ENCODE results near the gene XKR7. TPM values are rescaled to one million over a fixed set of nuclear protein-coding genes. Genes with fewer than 3 reads are reported as not detected.

XKR7 gene

GRCh38 chr20:32052090-32052777 is 84.3 kb downstream of the XKR7 start, which contains the start of gene HCK:
Gene HCK (plus strand): TSS chr20:32052242.
- peaks cover 8% of the 10 kb centered on the region for H3K4me1 ChIP-seq (ENCODE audit: control insufficient read depth, insufficient read depth, low read depth, low read length)
- H3K4me3 ChIP-seq (ENCODE audit: insufficient read depth in 1 of 2, low read depth in 1 of 2, low read length in 2 of 2): no peak within 1 kb of the TSS
- DNase-seq: no peak
- WGBS: 6% methylated on average over 58 of the region's 58 CpGs
- H3K23ac ChIP-seq (ENCODE audit: low read length in 2 of 2): peak within 1 kb of the TSS in 1 of 2 experiments; percentile 96
- no peak within 1 kb of the TSS for H2BK12ac ChIP-seq (ENCODE audit: low read length in 2 of 2)
- H3K36me3 ChIP-seq (ENCODE audit: control insufficient read depth in 1 of 2, insufficient read depth in 2 of 2, low read depth in 1 of 2, low read length in 2 of 2): peaks cover 0 to 3% of the 10 kb centered on the region in 2 experiments
- H3K18ac ChIP-seq (ENCODE audit: low read depth in 1 of 2, low read length in 2 of 2): no peak within 1 kb of the TSS
- no peak within 1 kb of the TSS for H3K9ac ChIP-seq (ENCODE audit: low read length)
- H2BK15ac ChIP-seq (ENCODE audit: low read depth, poor library complexity, severe bottlenecking): peak within 1 kb of the TSS; percentile 23
- no peak within 1 kb of the TSS for H3K27ac ChIP-seq (ENCODE audit: low read length, poor library complexity, severe bottlenecking)
- H4K91ac ChIP-seq (ENCODE audit: low read length): no peak within 1 kb of the TSS
- no peak within 1 kb of the TSS for H2BK120ac ChIP-seq (ENCODE audit: low read depth, low read length)
- peak within 1 kb of the TSS; percentile 19 for H2AFZ ChIP-seq (ENCODE audit: low read depth, low read length)
- H4K8ac ChIP-seq (ENCODE audit: low read length): no peak within 1 kb of the TSS
- H3K79me1 ChIP-seq (replicated peaks; ENCODE audit: low read length, poor library complexity, severe bottlenecking): no peaks in the 10 kb centered on the region
- no peak within 1 kb of the TSS for H3K4ac ChIP-seq (ENCODE audit: low read depth in 1 of 2, low read length in 2 of 2)
- no peak within 1 kb of the TSS for H3K14ac ChIP-seq (ENCODE audit: low read length in 2 of 2)
- peak within 1 kb of the TSS; percentile 21 for H2BK5ac ChIP-seq (ENCODE audit: low read depth, low read length, poor library complexity, severe bottlenecking)
- H3K4me2 ChIP-seq (ENCODE audit: low read length, poor library complexity, severe bottlenecking): no peak within 1 kb of the TSS
- peaks cover 68 to 80% of the 10 kb centered on the region in 2 experiments for H3K27me3 ChIP-seq (ENCODE audit: control insufficient read depth in 1 of 2, insufficient read depth in 1 of 2, low read length in 2 of 2)
- no peak within 1 kb of the TSS for H2AK5ac ChIP-seq (ENCODE audit: low read length, severe bottlenecking)
- no peaks in the 10 kb centered on the region for H3K9me3 ChIP-seq (ENCODE audit: control insufficient read depth, low read length)

- Histone ChIP-seq H3K36me3 (ENCODE audit: control insufficient read depth in 1 of 2, insufficient read depth in 2 of 2, low read depth in 1 of 2, low read length in 2 of 2) (peaks cover 0 to 3% of the 10 kb centered on the region in 2 experiments), H3K4me3 (ENCODE audit: insufficient read depth in 1 of 2, low read depth in 1 of 2, low read length in 2 of 2) (no peak overlapping the region), H3K18ac (ENCODE audit: low read depth in 1 of 2, low read length in 2 of 2) (no peak overlapping the region), H2BK12ac (ENCODE audit: low read length in 2 of 2) (no peak overlapping the region), H2BK120ac (ENCODE audit: low read depth, low read length) (no peak overlapping the region), H3K14ac (ENCODE audit: low read length in 2 of 2) (no peak overlapping the region), H4K8ac (ENCODE audit: low read length) (no peak overlapping the region), H3K4me1 (ENCODE audit: control insufficient read depth, insufficient read depth, low read depth, low read length) (peaks cover 8% of the 10 kb centered on the region), H2BK5ac (ENCODE audit: low read depth, low read length, poor library complexity, severe bottlenecking) (no peak overlapping the region), H2AK5ac (ENCODE audit: low read length, severe bottlenecking) (no peak overlapping the region), H4K91ac (ENCODE audit: low read length) (no peak overlapping the region), H2BK15ac (ENCODE audit: low read depth, poor library complexity, severe bottlenecking) (peak overlapping the region; percentile 23), H3K4me2 (ENCODE audit: low read length, poor library complexity, severe bottlenecking) (no peak overlapping the region), H3K9me3 (ENCODE audit: control insufficient read depth, low read length) (no peaks in the 10 kb centered on the region), H3K27me3 (ENCODE audit: control insufficient read depth in 1 of 2, insufficient read depth in 1 of 2, low read length in 2 of 2) (peaks cover 69 to 81% of the 10 kb centered on the region in 2 experiments), H3K9ac (ENCODE audit: low read length) (no peak overlapping the region), H3K79me1 (replicated peaks; ENCODE audit: low read length, poor library complexity, severe bottlenecking) (no peaks in the 10 kb centered on the region), H3K4ac (ENCODE audit: low read depth in 1 of 2, low read length in 2 of 2) (no peak overlapping the region), H3K27ac (ENCODE audit: low read length, poor library complexity, severe bottlenecking) (no peak overlapping the region), H2AFZ (ENCODE audit: low read depth, low read length) (no peak overlapping the region), H3K23ac (ENCODE audit: low read length in 2 of 2) (peak overlapping the region in 1 of 2 experiments; percentile 53)
- WGBS: 29% methylated on average over 17 of the region's 22 CpGs
- no peak for DNase-seq
Measured at GRCh38 chr20:32052778-32053362, 84.9 kb downstream of the XKR7 start.

Small RNA genes within 50 kb of the gene (small RNA-seq; reads per million reads assigned to genes)
- gene RNA5SP481 (ENCODE audit: low read depth) (not detected), gene RNA5SP482 (ENCODE audit: low read depth) (0.86 reads per million)
